Tongue (tissue), 2 donors: ENCODE measurements around the gene NCL. TPM values are rescaled to one million over a fixed set of nuclear protein-coding genes. Genes with fewer than 3 reads are reported as not detected.
A peak's percentile ranks its signal among the peaks of the same experiment; 100 is the strongest.
"Not testable (repeated sequence)": the region's sequence is repeated elsewhere in the genome, so short reads cannot be mapped to it uniquely, and the experiment has no call there.

ENCODE experiments used
- DNase-seq: peaks from one replicate; pipeline ENCODE4 v3.0.0-alpha.2; 2015
- total RNA-seq: library from RNA; depleted of rRNA; stranded (reverse); fragments of >200 nt; gene quantifications from one replicate; pipeline ENCODE4 v1.2.3, GENCODE V29; 2014

The NCL gene
- total RNA-seq, 1 donor from 2014 or later: 262 TPM

DNA sequence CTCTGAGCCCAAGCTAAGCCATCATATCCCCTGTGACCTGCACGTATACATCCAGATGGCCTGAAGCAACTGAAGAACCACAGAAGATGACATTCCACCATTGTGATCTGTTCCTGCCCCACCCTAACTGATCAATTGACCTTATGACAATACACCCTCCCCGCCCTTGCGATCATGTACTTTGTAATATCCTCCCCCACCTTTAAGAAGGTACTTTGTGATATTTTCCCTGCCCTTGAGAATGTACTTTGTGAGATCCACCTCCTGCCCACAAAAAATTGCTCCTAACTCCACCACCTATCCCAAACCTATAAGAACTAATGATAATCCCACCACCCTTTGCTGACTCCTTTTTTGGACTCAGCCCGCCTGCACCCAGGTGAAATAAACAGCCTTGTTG lies 33.8 kb downstream of the NCL start:
- not testable (repeated sequence) for DNase-seq

GRCh38 chr2:231429901-231430300 lies 34.4 kb downstream of the NCL start:
- no peak for DNase-seq

GRCh38 chr2:231429152-231429551 lies 35.1 kb downstream of the NCL start:
- no peak for DNase-seq

DNA sequence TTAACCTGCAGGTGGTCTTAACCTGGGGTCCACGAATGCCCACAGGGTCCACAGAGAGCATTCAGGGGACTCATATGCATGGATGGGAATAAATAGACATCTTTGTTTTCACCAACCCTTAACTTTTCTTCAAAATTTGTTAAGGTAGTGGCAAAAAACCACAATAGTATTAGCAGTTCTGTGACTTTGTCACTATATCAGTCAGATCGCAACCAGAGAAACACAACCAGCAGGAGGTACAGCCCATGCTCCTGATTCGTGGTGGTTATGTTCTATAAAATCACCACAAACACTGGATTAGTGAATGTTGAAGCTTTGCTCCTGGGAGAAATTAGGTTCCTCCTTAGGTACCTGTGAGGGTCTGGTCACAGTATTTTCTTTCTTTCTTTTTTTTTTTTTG lies 37.2 kb downstream of the NCL start:
- no peak for DNase-seq

GRCh38 chr2:231425811-231426703 lies 38.2 kb downstream of the NCL start:
- DNase-seq: no peak

GRCh38 chr2:231425291-231425810 lies 38.9 kb downstream of the NCL start:
- no peak for DNase-seq

GRCh38 chr2:231423176-231423575 lies 41.1 kb downstream of the NCL start:
- DNase-seq: no peak

DNA sequence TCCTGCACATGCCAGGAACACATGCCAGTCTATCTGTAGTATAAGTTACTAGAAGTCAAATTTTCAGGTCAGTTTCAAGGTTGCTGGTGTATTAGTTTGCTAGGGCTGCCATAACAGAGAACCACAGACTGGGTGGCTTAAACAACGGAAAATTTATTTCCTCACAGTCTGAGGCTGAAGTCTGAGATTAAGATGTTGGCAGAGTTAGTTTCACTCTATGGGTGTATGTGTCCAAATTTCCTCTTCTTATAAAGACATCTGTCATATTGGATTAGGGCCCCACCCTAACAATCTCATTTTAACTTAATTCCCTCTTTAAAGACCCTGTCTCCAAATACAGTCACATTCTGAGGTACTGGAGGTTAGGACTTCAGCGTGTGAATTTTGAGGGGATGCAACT lies 42.2 kb downstream of the NCL start:
- DNase-seq: no peak

DNA sequence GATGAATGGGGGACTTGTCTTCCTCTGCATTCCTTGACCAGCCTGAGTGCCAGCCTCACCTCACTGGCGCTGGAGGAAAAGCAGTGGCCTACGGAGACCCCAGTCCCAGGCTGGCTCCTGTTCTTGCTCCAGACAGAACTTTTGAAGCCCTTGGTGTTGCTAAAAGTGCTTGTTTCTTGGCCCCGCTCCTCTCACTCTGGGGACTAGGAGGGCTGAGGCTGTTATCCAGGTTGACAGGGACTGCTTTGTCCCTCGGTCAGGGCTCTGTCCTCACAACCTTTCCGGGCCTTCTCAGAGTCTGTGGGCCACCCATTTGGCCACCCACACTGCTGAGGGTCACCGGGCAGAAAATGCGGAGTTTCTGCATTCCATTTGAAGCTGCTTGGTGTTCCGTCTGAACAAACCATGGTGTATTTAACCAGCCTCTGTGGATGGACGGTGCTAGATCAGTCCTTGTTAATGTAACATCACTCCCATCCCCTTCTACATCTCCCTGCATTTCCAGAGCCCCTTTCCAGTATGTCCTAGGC lies 43.2 kb downstream of the NCL start:
- DNase-seq: no peak

GRCh38 chr2:231418820-231419640 lies 45.3 kb downstream of the NCL start:
- DNase-seq: no peak

DNA sequence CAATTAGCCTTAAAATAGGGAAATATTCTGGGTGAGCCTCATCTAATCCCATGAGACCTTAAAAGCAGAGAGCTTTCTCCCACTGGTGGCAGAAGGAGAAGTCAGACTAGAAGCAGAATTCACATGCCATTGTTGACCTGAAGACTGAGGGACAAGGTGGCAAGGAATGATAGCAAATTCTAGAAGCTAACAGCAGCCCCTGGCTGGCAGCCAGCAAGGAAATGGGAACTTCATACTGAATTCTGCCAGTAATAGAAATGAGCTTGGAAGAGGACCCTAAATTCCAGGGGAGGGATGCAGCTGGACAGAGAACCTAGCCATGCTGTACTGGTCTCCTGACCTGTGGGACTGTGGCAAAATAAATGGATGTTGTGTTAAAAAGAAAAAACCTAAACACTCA lies 49.3 kb downstream of the NCL start:
- DNase-seq: no peak

DNA sequence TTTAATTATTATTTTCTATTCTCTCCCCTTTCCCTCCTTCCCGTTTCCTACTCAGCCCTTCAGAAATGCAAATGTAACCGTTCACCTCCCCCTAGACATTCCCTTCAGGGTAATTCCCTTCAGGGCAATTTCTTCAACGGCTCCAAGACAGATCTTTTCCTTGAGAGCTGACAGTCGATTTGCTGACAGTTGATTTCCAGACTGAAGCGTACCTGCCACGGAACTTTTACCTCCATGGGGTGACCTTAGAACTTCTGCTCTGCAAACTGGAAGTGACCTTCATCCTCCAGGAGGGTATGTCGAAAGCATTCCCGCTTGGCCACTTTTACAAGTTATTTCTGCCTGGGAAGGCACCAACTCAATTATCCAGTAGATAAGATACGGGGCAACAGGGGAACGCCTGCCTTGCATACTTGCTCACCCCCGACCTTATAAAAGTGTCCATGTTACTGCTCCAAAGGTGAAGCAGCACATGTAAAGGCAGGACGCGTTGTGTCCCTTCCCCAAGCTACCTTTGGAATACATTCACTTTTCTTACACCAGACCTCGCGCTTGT lies 50.3 kb downstream of the NCL start:
- no peak for DNase-seq

DNA sequence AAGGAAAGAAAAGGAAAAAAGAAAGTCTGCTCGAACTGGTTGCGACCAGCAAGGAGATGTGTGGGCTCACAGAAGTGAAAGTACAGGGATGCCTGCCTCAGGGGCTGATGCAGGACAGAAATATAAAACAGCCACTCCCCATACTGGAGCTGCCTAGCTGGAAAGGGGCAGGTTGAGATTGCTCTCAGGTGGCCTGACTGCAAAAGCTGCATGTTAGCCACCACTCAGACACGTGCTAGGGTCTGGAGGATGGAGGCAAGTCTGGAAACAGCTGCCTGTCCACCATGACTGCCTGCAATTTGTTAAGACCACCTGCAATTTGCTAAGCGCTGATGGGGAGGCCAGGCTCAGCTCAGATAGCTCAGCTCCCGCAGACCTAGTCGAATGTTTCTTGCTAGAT lies 50.8 kb downstream of the NCL start:
- DNase-seq: no peak

DNA sequence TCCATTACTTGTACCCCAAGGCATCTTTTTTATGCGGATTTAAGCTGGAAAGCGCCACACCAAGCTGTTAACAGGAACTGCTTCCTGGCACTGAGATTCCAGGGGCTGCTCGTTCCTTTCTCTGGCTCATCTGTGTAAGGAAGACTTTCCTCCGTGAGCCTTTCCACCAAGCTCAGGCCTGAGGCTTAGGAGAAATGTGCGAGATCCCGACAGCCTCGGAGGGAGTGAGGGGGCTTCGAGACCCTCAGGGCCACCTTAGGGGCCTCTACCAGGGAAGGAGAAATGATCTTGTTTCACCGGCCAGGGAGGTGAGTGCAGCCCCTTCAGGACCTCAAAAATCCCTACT lies 51.7 kb downstream of the NCL start:
- no peak for DNase-seq

- peak; percentile 91 for DNase-seq
Measured at GRCh38 chr2:231411831-231412617, 52.3 kb downstream of the NCL start.

DNA sequence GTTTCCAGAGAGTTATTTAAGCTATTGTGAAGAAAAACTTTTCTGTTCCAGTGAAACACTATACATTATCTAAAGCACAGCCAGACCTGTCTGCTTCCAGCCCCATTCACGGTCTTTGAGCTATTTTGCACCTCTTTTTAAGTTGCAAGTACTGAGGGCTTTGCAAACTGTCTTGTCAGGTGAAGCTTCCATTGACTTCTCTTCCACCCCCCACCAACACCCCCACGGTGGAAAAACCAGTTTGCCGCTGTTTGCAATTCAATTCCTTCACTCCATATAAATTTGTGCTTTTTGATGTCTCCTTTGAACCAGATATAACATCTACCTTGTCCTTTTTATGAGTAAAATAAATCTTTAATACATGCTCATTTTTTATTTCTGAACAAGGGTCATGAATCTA lies 53.0 kb downstream of the NCL start:
- no peak for DNase-seq

- DNase-seq: no peak
Measured at GRCh38 chr2:231410293-231411004, 53.8 kb downstream of the NCL start.

GRCh38 chr2:231409776-231410175 lies 54.5 kb downstream of the NCL start:
- DNase-seq: no peak

GRCh38 chr2:231408304-231408703 lies 56.0 kb downstream of the NCL start:
- DNase-seq: not testable (repeated sequence)

GRCh38 chr2:231407686-231408085 lies 56.6 kb downstream of the NCL start:
- DNase-seq: not testable (repeated sequence)
